Motor neuron (in vitro differentiated cells): ENCODE measurements around the gene PCSK9. TPM values are rescaled to one million over a fixed set of nuclear protein-coding genes. Genes with fewer than 3 reads are reported as not detected.

Source experiments
- ATAC-seq, 8 experiments: fragments of 200-7000 bp; cut with Tn5 transposase; replicated peaks in 6 of 8; 2 replicates each; pipeline ENCODE4 v1.8.0; 2021; ENCODE audit warnings: mild to moderate bottlenecking in 8 of 8, moderate library complexity in 8 of 8
- H3K27ac ChIP-seq, 2 donors: fragments of 250-450 bp; sonication (Bioruptor Pico); 2 replicates each; pipeline ENCODE4 v1.9.0; 2021; ENCODE audit warnings: antibody characterized with exemption in 2 of 2, mild to moderate bottlenecking in 2 of 2, moderate library complexity in 1 of 2
- H3K4me1 ChIP-seq, 2 donors: fragments of 250-450 bp; sonication (Bioruptor Pico); replicated peaks in 1 of 2; 2 replicates each; pipeline ENCODE4 v1.6.1; 2021; ENCODE audit warnings: antibody characterized with exemption in 2 of 2, mild to moderate bottlenecking in 2 of 2, moderate library complexity in 1 of 2
- H3K4me3 ChIP-seq, 5 donors: fragments of 250-450 bp; sonication (Bioruptor Pico); 2 replicates each; pipeline ENCODE4 v1.9.0; 2021; ENCODE audit warnings: antibody characterized with exemption in 5 of 5, mild to moderate bottlenecking in 5 of 5, moderate library complexity in 4 of 5
- WGBS, 10 experiments: fragments of 450-650 bp; shearing (Covaris generic); methylation state at CpG; one replicate each; pipeline ENCODE4 v1.0.0; 2022; 5-methylcytosine and 5-hydroxymethylcytosine counted together
- in situ Hi-C, 9 experiments: fragments of 400-800 bp; cut with MboI; loops; one replicate each; pipeline ENCODE4 v1.15.0; 2021; ENCODE audit warnings: low sequenced_read_pairs in 9 of 9, low pct_unique_long_range_greater_than_20kb in 2 of 9; ENCODE audit not compliant: unreplicated experiment in 9 of 9
- total RNA-seq, 8 experiments: library from RNA; unstranded; fragments of 300-600 nt; gene quantifications; 2 replicates each; pipeline versions ENCODE4 v1.2.3 to v1.2.4, GENCODE V29; 2022

PCSK9 gene
- total RNA-seq, 8 experiments from 2014 or later = 0.05 to 51.9 (median 1.3) TPM

- Histone ChIP-seq H3K27ac (no peak overlapping the region), H3K4me1 (peaks cover 0 to 3% of the 10 kb centered on the region in 2 donors), H3K4me3 (no peak overlapping the region)
- WGBS, 10 experiments = 40 to 100% (median 80%) methylated on average over 1 to 6 of the region's 9 CpGs; no CpG with 5 or more reads in 3 of the 10 experiments
- peak in 5 of 8 experiments; percentile 24 to 93 (median 54) for ATAC-seq
- in situ Hi-C loops = no loop called here
These were observed 10.9 kb downstream of the PCSK9 start for GRCh38 chr1:55050283-55050682.

GRCh38 chr1:55051169-55051568 is 11.8 kb downstream of the PCSK9 start:
- peaks cover 0 to 3% of the 10 kb centered on the region in 2 donors for H3K4me1 ChIP-seq
- in situ Hi-C loops = no loop called here
- 93 to 100% (median 100%) methylated on average over 1 to 4 of the region's 5 CpGs; no CpG with 5 or more reads in 5 of the 10 experiments for WGBS, 10 experiments
- ATAC-seq = no peak
- no peak overlapping the region for H3K27ac ChIP-seq
- no peak overlapping the region for H3K4me3 ChIP-seq

DNA sequence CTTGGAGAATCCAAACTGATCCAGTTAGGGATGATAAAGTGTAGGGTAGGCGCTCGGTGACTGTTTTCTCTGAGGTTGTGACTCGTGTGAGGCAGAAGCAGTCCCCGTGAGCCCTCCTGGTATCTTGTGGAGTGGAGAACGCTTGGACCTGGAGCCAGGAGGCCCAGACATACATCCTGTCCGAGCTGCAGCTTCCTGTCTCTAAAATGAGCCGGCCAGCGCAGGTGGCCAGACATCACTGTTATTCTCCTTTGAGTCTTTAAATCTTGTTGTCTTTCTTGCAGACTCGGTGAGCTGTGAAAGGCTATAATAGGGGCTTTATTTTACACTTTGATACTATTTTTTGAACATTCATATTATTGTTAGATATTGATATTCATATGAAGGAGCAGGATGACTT is 12.3 kb downstream of the PCSK9 start:
- ATAC-seq = no peak
- H3K4me1 ChIP-seq = peaks cover 0 to 3% of the 10 kb centered on the region in 2 donors
- 57 to 100% (median 76%) methylated on average over 2 to 9 of the region's 9 CpGs; no CpG with 5 or more reads in 3 of the 10 experiments for WGBS, 10 experiments
- H3K4me3 ChIP-seq = no peak overlapping the region
- in situ Hi-C loops = no loop called here
- no peak overlapping the region for H3K27ac ChIP-seq

DNA sequence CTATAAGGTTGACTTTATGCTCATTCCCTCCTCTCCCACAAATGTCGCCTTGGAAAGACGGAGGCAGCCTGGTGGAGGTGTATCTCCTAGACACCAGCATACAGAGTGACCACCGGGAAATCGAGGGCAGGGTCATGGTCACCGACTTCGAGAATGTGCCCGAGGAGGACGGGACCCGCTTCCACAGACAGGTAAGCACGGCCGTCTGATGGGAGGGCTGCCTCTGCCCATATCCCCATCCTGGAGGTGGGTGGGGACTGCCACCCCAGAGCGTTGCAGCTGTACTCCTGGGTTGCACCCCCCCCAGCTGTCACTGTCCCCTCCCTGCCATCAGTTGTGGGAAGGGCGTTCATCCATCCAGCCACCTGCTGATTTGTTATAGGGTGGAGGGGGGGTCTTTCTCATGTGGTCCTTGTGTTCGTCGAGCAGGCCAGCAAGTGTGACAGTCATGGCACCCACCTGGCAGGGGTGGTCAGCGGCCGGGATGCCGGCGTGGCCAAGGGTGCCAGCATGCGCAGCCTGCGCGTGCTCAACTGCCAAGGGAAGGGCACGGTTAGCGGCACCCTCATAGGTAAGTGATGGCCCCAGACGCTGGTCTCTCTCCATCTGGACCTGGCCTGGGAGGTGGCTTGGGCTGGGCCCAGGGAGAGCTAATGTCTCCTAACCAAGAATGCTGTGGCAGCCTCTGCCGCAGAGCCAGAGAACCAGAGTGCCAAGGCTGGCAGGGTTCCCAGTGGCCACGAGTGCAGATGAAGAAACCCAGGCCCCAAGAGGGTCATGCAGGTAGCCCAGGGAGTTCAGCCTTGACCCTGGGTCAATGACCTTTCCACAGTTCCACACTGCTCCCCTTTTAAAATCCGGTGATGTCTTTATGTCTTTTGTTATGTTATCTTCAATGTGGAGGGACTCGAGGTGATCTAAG is 13.1 kb downstream of the PCSK9 start:
- Histone ChIP-seq H3K4me3 (no peak overlapping the region), H3K27ac (no peak overlapping the region), H3K4me1 (peaks cover 0 to 3% of the 10 kb centered on the region in 2 donors)
- no peak for ATAC-seq
- in situ Hi-C loops = no loop called here
- WGBS, 10 experiments = 38 to 92% (median 77%) methylated on average over 3 to 22 of the region's 29 CpGs; no CpG with 5 or more reads in 4 of the 10 experiments

- H3K27ac ChIP-seq = no peak overlapping the region
- no peak overlapping the region for H3K4me3 ChIP-seq
- in situ Hi-C loops = no loop called here
- H3K4me1 ChIP-seq = peaks cover 0 to 3% of the 10 kb centered on the region in 2 donors
- WGBS, 10 experiments = 57 to 95% (median 66%) methylated on average over 1 to 5 of the region's 7 CpGs; no CpG with 5 or more reads in 5 of the 10 experiments
- ATAC-seq = no peak
These were observed 14.1 kb downstream of the PCSK9 start for GRCh38 chr1:55053265-55053954.

- no peak for ATAC-seq
- Histone ChIP-seq H3K4me1 (peaks cover 0 to 3% of the 10 kb centered on the region in 2 donors), H3K27ac (no peak overlapping the region), H3K4me3 (no peak overlapping the region)
- WGBS, 10 experiments = 95 to 100% (median 98%) methylated on average over 2 to 5 of the region's 5 CpGs; no CpG with 5 or more reads in 6 of the 10 experiments
- in situ Hi-C loops = no loop called here
These were observed 15.0 kb downstream of the PCSK9 start for GRCh38 chr1:55054396-55054795.

DNA sequence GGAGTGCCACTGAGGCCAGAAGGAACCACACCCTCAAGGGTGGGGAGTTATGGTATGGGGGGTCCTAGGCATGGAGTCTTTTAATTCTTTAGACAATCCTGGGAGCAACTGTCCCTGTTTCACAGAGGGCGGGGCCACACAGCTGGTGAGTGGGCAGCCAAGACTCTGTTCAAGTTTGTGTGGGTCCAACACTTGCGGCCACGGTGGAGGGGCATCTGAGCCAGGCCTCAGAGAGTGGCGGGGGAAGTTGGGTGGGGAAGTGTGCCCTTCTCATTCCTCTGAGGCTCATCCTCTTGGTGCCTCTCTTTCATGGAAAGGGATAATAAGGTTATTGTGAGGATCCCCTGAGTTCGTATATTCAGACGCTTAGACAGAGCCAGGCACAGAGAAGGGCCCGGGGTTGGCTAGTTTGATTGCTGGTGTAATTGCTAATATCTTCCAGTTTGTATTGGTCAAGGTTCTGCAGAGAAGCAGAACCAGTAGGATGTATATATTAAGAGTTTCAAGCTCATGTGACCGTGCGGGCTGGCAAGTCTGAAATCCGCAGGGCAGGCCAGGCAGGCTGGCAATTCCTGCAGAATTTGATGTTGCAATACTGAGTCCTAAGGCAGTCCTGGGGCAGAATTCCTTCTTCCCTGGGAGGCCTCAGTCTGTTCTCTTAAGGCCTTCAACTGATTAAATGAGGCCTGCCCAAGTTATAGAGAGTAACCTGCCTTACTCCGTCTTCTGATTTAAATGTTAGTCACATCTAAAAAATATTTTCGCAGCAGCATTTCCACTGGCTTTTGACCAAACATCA is 15.9 kb downstream of the PCSK9 start:
- in situ Hi-C loops = no loop called here
- Histone ChIP-seq H3K4me1 (peaks cover 0 to 3% of the 10 kb centered on the region in 2 donors), H3K27ac (no peak overlapping the region), H3K4me3 (no peak overlapping the region)
- 67 to 100% (median 89%) methylated on average over 1 to 6 of the region's 12 CpGs; no CpG with 5 or more reads in 1 of the 10 experiments for WGBS, 10 experiments
- no peak for ATAC-seq

DNA sequence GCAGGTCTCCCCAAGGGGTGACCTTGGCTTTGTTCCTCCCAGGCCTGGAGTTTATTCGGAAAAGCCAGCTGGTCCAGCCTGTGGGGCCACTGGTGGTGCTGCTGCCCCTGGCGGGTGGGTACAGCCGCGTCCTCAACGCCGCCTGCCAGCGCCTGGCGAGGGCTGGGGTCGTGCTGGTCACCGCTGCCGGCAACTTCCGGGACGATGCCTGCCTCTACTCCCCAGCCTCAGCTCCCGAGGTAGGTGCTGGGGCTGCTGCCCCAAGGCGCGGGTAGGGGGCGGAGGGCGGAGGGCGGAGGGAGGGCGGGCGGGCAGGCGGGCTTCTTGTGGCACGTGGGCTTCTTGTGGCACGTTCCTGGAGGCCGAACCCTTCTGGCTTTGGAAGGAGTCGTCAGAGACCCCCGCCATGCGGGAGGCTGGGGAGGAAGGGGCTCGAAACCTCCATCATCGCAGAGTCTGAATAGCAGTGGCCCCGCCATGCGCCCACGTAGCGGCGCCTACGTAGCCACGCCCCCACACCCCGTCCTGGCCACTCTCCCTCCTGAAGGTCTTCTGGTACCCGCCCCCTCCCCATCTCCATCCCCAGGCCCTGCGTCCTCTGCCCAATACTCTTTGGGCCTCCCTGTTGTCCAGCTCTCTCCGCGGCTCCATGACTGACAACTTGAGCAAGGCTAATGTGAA is 16.7 kb downstream of the PCSK9 start:
- ATAC-seq = no peak
- in situ Hi-C loops = no loop called here
- Histone ChIP-seq H3K27ac (no peak overlapping the region), H3K4me1 (peaks cover 0 to 3% of the 10 kb centered on the region in 2 donors), H3K4me3 (no peak overlapping the region)
- 87 to 94% (median 89%) methylated on average over 3 to 19 of the region's 42 CpGs; no CpG with 5 or more reads in 6 of the 10 experiments for WGBS, 10 experiments

DNA sequence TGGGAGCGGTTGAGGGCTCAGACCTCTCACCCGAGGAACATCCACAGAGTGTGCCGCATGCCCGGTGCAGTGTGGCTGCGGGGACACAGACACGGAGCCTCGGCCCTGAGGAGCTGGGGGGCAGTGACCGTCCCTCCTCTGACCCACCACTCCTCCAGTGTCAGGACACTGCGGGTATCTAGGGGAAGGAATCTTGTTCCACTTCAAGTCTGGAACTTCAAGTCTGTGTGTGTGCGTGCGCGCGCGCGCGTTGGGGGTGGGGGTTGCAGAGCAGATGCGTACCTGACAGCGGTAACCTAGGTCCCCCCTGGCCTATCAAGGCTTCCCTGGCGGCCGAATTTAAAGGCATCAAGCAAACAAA is 17.3 kb downstream of the PCSK9 start:
- H3K4me3 ChIP-seq = no peak overlapping the region
- H3K27ac ChIP-seq = no peak overlapping the region
- no peak for ATAC-seq
- in situ Hi-C loops = no loop called here
- 88 to 100% (median 94%) methylated on average over 5 to 17 of the region's 20 CpGs; no CpG with 5 or more reads in 5 of the 10 experiments for WGBS, 10 experiments
- peaks cover 0 to 3% of the 10 kb centered on the region in 2 donors for H3K4me1 ChIP-seq

DNA sequence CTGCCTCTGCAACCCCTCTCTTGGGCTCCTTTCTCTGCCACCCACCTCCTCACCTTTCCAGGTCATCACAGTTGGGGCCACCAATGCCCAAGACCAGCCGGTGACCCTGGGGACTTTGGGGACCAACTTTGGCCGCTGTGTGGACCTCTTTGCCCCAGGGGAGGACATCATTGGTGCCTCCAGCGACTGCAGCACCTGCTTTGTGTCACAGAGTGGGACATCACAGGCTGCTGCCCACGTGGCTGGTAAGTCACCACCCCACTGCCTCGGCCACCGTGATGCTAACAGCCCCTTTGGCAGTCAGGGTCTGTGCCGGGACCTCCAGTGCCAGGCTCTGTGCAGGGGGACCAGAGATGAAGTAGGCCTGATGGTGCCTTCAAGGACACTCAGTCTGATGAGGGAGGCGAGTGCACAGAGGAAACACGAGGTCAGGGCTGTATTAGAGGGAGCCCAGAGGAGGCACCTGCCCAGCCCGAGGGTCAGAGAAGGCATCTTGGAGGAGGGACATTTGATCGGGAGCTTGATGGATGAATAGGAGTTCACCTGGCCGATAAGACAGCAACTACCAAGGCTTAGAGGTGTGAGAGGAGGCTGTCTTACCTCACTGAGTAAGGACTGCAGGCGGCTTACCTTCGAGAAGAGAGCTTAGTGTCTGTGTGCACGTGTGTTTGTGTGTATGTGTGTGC is 18.1 kb downstream of the PCSK9 start:
- H3K4me3 ChIP-seq = no peak overlapping the region
- ATAC-seq = no peak
- in situ Hi-C loops = no loop called here
- peaks cover 0 to 3% of the 10 kb centered on the region in 2 donors for H3K4me1 ChIP-seq
- 7 to 100% (median 84%) methylated on average over 1 to 10 of the region's 15 CpGs; no CpG with 5 or more reads in 4 of the 10 experiments for WGBS, 10 experiments
- no peak overlapping the region for H3K27ac ChIP-seq

DNA sequence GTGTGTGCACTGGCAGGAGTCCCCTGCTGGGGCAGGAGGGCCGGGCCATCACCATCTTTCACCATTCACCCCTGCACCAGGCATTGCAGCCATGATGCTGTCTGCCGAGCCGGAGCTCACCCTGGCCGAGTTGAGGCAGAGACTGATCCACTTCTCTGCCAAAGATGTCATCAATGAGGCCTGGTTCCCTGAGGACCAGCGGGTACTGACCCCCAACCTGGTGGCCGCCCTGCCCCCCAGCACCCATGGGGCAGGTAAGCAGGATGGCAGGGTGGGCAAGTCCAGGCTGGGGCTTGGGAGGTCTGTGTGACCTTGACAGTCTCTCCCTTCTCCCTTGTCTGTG is 18.6 kb downstream of the PCSK9 start:
- 83 to 93% (median 90%) methylated on average over 1 to 5 of the region's 6 CpGs; no CpG with 5 or more reads in 7 of the 10 experiments for WGBS, 10 experiments

More for the DNA sequence above, 18.6 kb downstream of the PCSK9 start:
- Histone ChIP-seq H3K27ac (no peak overlapping the region), H3K4me1 (peaks cover 0 to 3% of the 10 kb centered on the region in 2 donors), H3K4me3 (no peak overlapping the region)
- ATAC-seq = no peak
- in situ Hi-C loops = no loop called here
